Gastroesophageal sphincter (tissue), 4 donors: ENCODE data around the gene NEDD4. TPM values are rescaled to one million over a fixed set of nuclear protein-coding genes. Genes with fewer than 3 reads are reported as not detected.
"Not testable (repeated sequence)": the region's sequence is repeated elsewhere in the genome, so short reads cannot be mapped to it uniquely, and the experiment has no call there.

Source experiments
- ATAC-seq: fragments of 150-250 bp; one replicate; pipeline ENCODE4 v1.9.1; 2016; ENCODE audit warnings: mild to moderate bottlenecking, moderate library complexity
- H3K27ac ChIP-seq, 4 donors: fragments of 200-600 bp; sonication (generic) in 3 of 4; 1 replicate in 3 of 4; 2 replicates in 1 of 4; pipeline ENCODE4 v1.5.1; 2016 to 2019
- H3K27me3 ChIP-seq: fragments of 200-600 bp; sonication (generic); one replicate; pipeline ENCODE4 v1.5.1; 2019
- H3K36me3 ChIP-seq, 2 donors: fragments of 200-600 bp; sonication (generic); one replicate each; pipeline ENCODE4 v1.5.1; 2019; ENCODE audit warnings: control low read depth in 1 of 2
- H3K4me1 ChIP-seq, 3 donors: fragments of 200-600 bp; sonication (generic); 1 replicate in 2 of 3; 2 replicates in 1 of 3; pipeline ENCODE4 v1.5.1; 2016 to 2019; ENCODE audit warnings: control low read depth in 2 of 3
- H3K4me3 ChIP-seq, 2 donors: fragments of 200-600 bp; sonication (generic); one replicate each; pipeline ENCODE4 v1.5.1; 2019; ENCODE audit warnings: mild to moderate bottlenecking in 1 of 2, moderate library complexity in 1 of 2
- H3K9me3 ChIP-seq, 3 donors: fragments of 200-600 bp; sonication (generic); one replicate each; pipeline ENCODE4 v1.5.1; 2017 to 2019; ENCODE audit warnings: control low read depth in 2 of 3
- CTCF ChIP-seq, 4 experiments: fragments of 200-600 bp in 2 of 4; fragments of 450-650 bp in 2 of 4; sonication (generic) in 1 of 4; IDR thresholded peaks; one replicate each; pipeline ENCODE4 v1.5.1; 2017 to 2019; ENCODE audit warnings: antibody characterized with exemption in 4 of 4, mild to moderate bottlenecking in 2 of 4, moderate library complexity in 2 of 4
- EP300 ChIP-seq: sonication (generic); formaldehyde crosslinking; IDR thresholded peaks from one replicate; pipeline ENCODE4 v1.6.1; 2017; ENCODE audit warnings: antibody characterized with exemption, mild to moderate bottlenecking
- POLR2A ChIP-seq, 2 donors: fragments of 450-650 bp; IDR thresholded peaks; one replicate each; pipeline ENCODE4 v1.6.1; 2017; ENCODE audit warnings: antibody characterized with exemption in 2 of 2, mild to moderate bottlenecking in 2 of 2, moderate library complexity in 1 of 2
- POLR2AphosphoS5 ChIP-seq: sonication (generic); formaldehyde crosslinking; IDR thresholded peaks from one replicate; pipeline ENCODE4 v1.6.1; 2017; ENCODE audit warnings: antibody characterized with exemption
- WGBS, 2 donors: methylation state at CpG; one replicate each; pipeline ENCODE4 v1.1.5; 2018; ENCODE audit warnings: low coverage in 1 of 2; 5-methylcytosine and 5-hydroxymethylcytosine counted together
- total RNA-seq, 4 donors: library from RNA; depleted of rRNA; stranded (reverse); fragments of >200 nt; gene quantifications; one replicate each; pipeline ENCODE4 v1.1.0, GENCODE V29; 2016

The NEDD4 gene
- total RNA-seq, 4 donors from 2014 or later, result 26.8 to 43.9 (median 40.0) TPM

- no peaks in the 10 kb centered on the region for H3K4me1 ChIP-seq
- H3K27ac ChIP-seq, result no peak overlapping the region
- H3K36me3 ChIP-seq, result peaks cover 0 to 9% of the 10 kb centered on the region in 2 donors
- H3K27me3 ChIP-seq, result no peaks in the 10 kb centered on the region
- TF ChIP-seq EP300 (no peak), POLR2A (IDR thresholded peaks at IDR 0.05) (no peak), CTCF (IDR thresholded peaks at IDR 0.05) (no peak), POLR2AphosphoS5 (no peak)
- 79 to 95% methylated on average over 2 of the region's 2 CpGs for WGBS, 2 donors
- ATAC-seq, result no peak
- no peaks in the 10 kb centered on the region for H3K9me3 ChIP-seq
- H3K4me3 ChIP-seq, result no peak overlapping the region
Observed at GRCh38 chr15:55869660-55870059, 123.8 kb downstream of the NEDD4 start.

GRCh38 chr15:55868707-55869106, 124.7 kb downstream of the NEDD4 start:
- Histone ChIP-seq H3K4me1 (no peaks in the 10 kb centered on the region), H3K4me3 (no peak overlapping the region), H3K9me3 (no peaks in the 10 kb centered on the region), H3K27ac (no peak overlapping the region), H3K36me3 (peaks cover 0 to 9% of the 10 kb centered on the region in 2 donors), H3K27me3 (no peaks in the 10 kb centered on the region)
- ATAC-seq, result no peak
- 87 to 88% methylated on average over 3 of the region's 3 CpGs for WGBS, 2 donors
- TF ChIP-seq EP300 (no peak), POLR2AphosphoS5 (no peak), CTCF (IDR thresholded peaks at IDR 0.05) (no peak), POLR2A (IDR thresholded peaks at IDR 0.05) (no peak)

GRCh38 chr15:55868291-55868690, 125.1 kb downstream of the NEDD4 start:
- not testable (repeated sequence) for H3K9me3 ChIP-seq, H3K4me1 ChIP-seq, H3K36me3 ChIP-seq, ATAC-seq, H3K27ac ChIP-seq, H3K27me3 ChIP-seq, H3K4me3 ChIP-seq
- 89 to 100% methylated on average over 1 of the region's 4 CpGs for WGBS, 2 donors

- Histone ChIP-seq H3K27ac (no peak overlapping the region), H3K4me1 (no peaks in the 10 kb centered on the region), H3K9me3 (no peaks in the 10 kb centered on the region), H3K27me3 (no peaks in the 10 kb centered on the region), H3K4me3 (no peak overlapping the region), H3K36me3 (peaks cover 0 to 38% of the 10 kb centered on the region in 2 donors)
- ATAC-seq, result no peak
- TF ChIP-seq POLR2AphosphoS5 (no peak), POLR2A (IDR thresholded peaks at IDR 0.05) (no peak), CTCF (IDR thresholded peaks at IDR 0.05) (no peak), EP300 (no peak)
Observed at GRCh38 chr15:55863911-55864310, 129.5 kb downstream of the NEDD4 start.

GRCh38 chr15:55861115-55861514, 132.3 kb downstream of the NEDD4 start:
- Histone ChIP-seq H3K4me1 (no peaks in the 10 kb centered on the region), H3K36me3 (peaks cover 0 to 48% of the 10 kb centered on the region in 2 donors), H3K4me3 (no peak overlapping the region), H3K27me3 (no peaks in the 10 kb centered on the region), H3K9me3 (no peaks in the 10 kb centered on the region), H3K27ac (no peak overlapping the region)
- TF ChIP-seq POLR2A (IDR thresholded peaks at IDR 0.05), result no peak
- TF ChIP-seq CTCF (IDR thresholded peaks at IDR 0.05), result no peak
- no peak for TF ChIP-seq EP300
- no peak for TF ChIP-seq POLR2AphosphoS5
- no peak for ATAC-seq
- WGBS, 2 donors, result 93 to 100% methylated on average over 2 of the region's 2 CpGs

- ATAC-seq, result no peak
- H3K4me1 ChIP-seq, result no peaks in the 10 kb centered on the region
- no peaks in the 10 kb centered on the region for H3K27me3 ChIP-seq
- peaks cover 0 to 55% of the 10 kb centered on the region in 2 donors for H3K36me3 ChIP-seq
- no peaks in the 10 kb centered on the region for H3K9me3 ChIP-seq
- no peak overlapping the region for H3K27ac ChIP-seq
- WGBS, 2 donors, result 73 to 78% methylated on average over 6 of the region's 6 CpGs
- H3K4me3 ChIP-seq, result no peak overlapping the region
- TF ChIP-seq CTCF (IDR thresholded peaks at IDR 0.05) (no peak), POLR2AphosphoS5 (no peak), EP300 (no peak), POLR2A (IDR thresholded peaks at IDR 0.05) (no peak)
Observed at GRCh38 chr15:55860468-55860867, 132.9 kb downstream of the NEDD4 start.
